K562 (cell line): ENCODE results near the gene ADAM15. TPM values are rescaled to one million over a fixed set of nuclear protein-coding genes. Genes with fewer than 3 reads are reported as not detected.
A peak's percentile ranks its signal among the peaks of the same experiment; 100 is the strongest.

ENCODE experiments used
- ATAC-seq: fragments of 200-7000 bp; cut with Tn5 transposase; 3 replicates; pipeline ENCODE4 v1.9.1; 2020; ENCODE audit warnings: moderate library complexity
- BruUV-seq: library from RNA; stranded (reverse); fragments of 400-500 nt; replicated peaks from 2 replicates; lab custom pipeline; 2021; lab: Mats Ljungman, UMichigan
- CTCF ChIA-PET: fragments of 300-600 bp; formaldehyde crosslinking; extraction: SDS; loops from one replicate; lab custom pipeline; 2021; ENCODE audit warnings: low intra/inter-chr PET ratio; lab: Yijun Ruan, JAX
- POLR2A ChIA-PET: fragments of 300-600, 350-650 bp; sonication (Branson Sonifier 250); formaldehyde crosslinking; extraction: SDS; loops from one replicate; lab custom pipeline; 2021; ENCODE audit warnings: antibody characterized with exemption, inconsistent platforms; lab: Yijun Ruan, JAX
- DNase-seq, 4 experiments: peaks; one replicate each; pipeline versions ENCODE4 v3.0.0 to v3.0.0-alpha.2; 2011 to 2018; ENCODE audit warnings: low spot score in 3 of 4, mixed read lengths in 3 of 4; ENCODE audit errors: extremely low read depth in 1 of 4
- FAIRE-seq: peaks from 2 replicates; lab custom pipeline; 2011; peaks lifted over from hg19 to GRCh38; lab: Jason Lieb, UNC
- H2AFZ ChIP-seq: 2 replicates; pipeline ENCODE4 v1.6.0; 2011; ENCODE audit warnings: low read depth, low read length, control low read depth, inconsistent platforms
- H3K27ac ChIP-seq: fragments of 200-600 bp; 3 replicates; pipeline ENCODE4 v1.8.0; 2011; ENCODE audit warnings: low read depth, mild to moderate bottlenecking, control low read depth, inconsistent platforms, low read length, moderate library complexity, mixed read lengths; ENCODE audit errors: extremely low read depth
- H3K27me3 ChIP-seq, 2 experiments: fragments of 300-600 bp in 1 of 2; 2 replicates in 1 of 2; 3 replicates in 1 of 2; pipeline versions ENCODE4 v1.6.0 to v1.8.0; 2011; ENCODE audit warnings: inconsistent platforms in 2 of 2, low read length in 2 of 2, mild to moderate bottlenecking in 1 of 2, mixed read lengths in 1 of 2, moderate library complexity in 1 of 2; ENCODE audit not compliant: control insufficient read depth in 2 of 2, insufficient read depth in 2 of 2
- H3K36me3 ChIP-seq: fragments of 300-600 bp; 3 replicates; pipeline ENCODE4 v1.8.0; 2011; ENCODE audit warnings: mild to moderate bottlenecking, low read length, inconsistent platforms; ENCODE audit not compliant: control insufficient read depth, insufficient read depth
- H3K4me1 ChIP-seq, 2 experiments: fragments of 200-600 bp in 1 of 2; replicated peaks in 1 of 2; 2 replicates in 1 of 2; 3 replicates in 1 of 2; pipeline versions ENCODE4 v1.5.1 to v1.8.0; 2011; ENCODE audit warnings: inconsistent platforms in 2 of 2, low read length in 2 of 2, mild to moderate bottlenecking in 1 of 2, mixed read lengths in 1 of 2, moderate library complexity in 1 of 2; ENCODE audit not compliant: control insufficient read depth in 2 of 2, insufficient read depth in 2 of 2
- H3K4me2 ChIP-seq: 2 replicates; pipeline ENCODE4 v1.6.1; 2011; ENCODE audit warnings: low read length, control low read depth, inconsistent platforms, mixed read lengths; ENCODE audit not compliant: insufficient read depth
- H3K4me3 ChIP-seq: fragments of 200-600 bp; sonication (generic), shearing (Covaris generic); 2 replicates; pipeline ENCODE4 v1.5.1; 2016; ENCODE audit warnings: control low read depth, inconsistent platforms
- H3K79me2 ChIP-seq: fragments of 200-600 bp; 3 replicates; pipeline ENCODE4 v1.8.0; 2011; ENCODE audit warnings: low read length, inconsistent platforms; ENCODE audit not compliant: control insufficient read depth, insufficient read depth
- H3K9ac ChIP-seq, 2 experiments: 2 replicates each; pipeline versions ENCODE4 v1.6.0 to v1.6.1; 2011; ENCODE audit warnings: low read depth in 2 of 2, low read length in 2 of 2, control low read depth in 1 of 2, inconsistent platforms in 1 of 2, mild to moderate bottlenecking in 1 of 2, mixed read lengths in 1 of 2; ENCODE audit not compliant: insufficient read depth in 1 of 2
- H3K9me1 ChIP-seq: one replicate; pipeline ENCODE4 v1.6.0; 2011; ENCODE audit warnings: inconsistent platforms, mild to moderate bottlenecking, low read length, moderate library complexity; ENCODE audit not compliant: control insufficient read depth, insufficient read depth
- H3K9me3 ChIP-seq: replicated peaks from 2 replicates; pipeline ENCODE4 v1.5.1; 2011; ENCODE audit warnings: low read depth, low read length, inconsistent platforms; ENCODE audit not compliant: control insufficient read depth, insufficient read depth
- H4K20me1 ChIP-seq: replicated peaks from 2 replicates; pipeline ENCODE4 v1.6.1; 2011; ENCODE audit warnings: low read length, inconsistent platforms, mixed read lengths; ENCODE audit not compliant: control insufficient read depth, insufficient read depth
- BMI1 ChIP-seq: fragments of 150-350 bp; IDR thresholded peaks from 2 replicates; pipeline ENCODE4 v1.6.1; 2014; ENCODE audit warnings: low read length
- CBFA2T3 ChIP-seq: fragments of 450-650 bp; IDR thresholded peaks from 2 replicates; pipeline ENCODE4 v1.6.1; 2017
- CREM ChIP-seq: IDR thresholded peaks from 2 replicates; pipeline ENCODE4 v1.6.1; 2014; ENCODE audit warnings: antibody characterized with exemption, low read depth
- EGR1 ChIP-seq: fragments of 450-650 bp; conservative IDR thresholded peaks from 2 replicates; pipeline ENCODE4 v1.6.1; 2017; ENCODE audit warnings: mild to moderate bottlenecking
- ELK1 ChIP-seq: sonication (generic); formaldehyde crosslinking; IDR thresholded peaks from 2 replicates; pipeline ENCODE4 v1.8.1; 2022; ENCODE audit warnings: missing genetic modification reagents
- ILK ChIP-seq: fragments of 450-650 bp; IDR thresholded peaks from 2 replicates; pipeline ENCODE4 v1.6.1; 2016; ENCODE audit warnings: missing genetic modification characterization, low read depth, mild to moderate bottlenecking, missing compliant biosample characterization, moderate library complexity, borderline replicate concordance
- TSC22D4 ChIP-seq: fragments of 450-650 bp; IDR thresholded peaks from 2 replicates; pipeline ENCODE4 v1.6.1; 2016; ENCODE audit warnings: missing genetic modification characterization, missing biosample characterization, control low read depth
- ZBTB1 ChIP-seq: sonication (generic); formaldehyde crosslinking; IDR thresholded peaks from 2 replicates; pipeline ENCODE4 v1.8.1; 2023; ENCODE audit warnings: missing genetic modification reagents, low read depth, mild to moderate bottlenecking, borderline replicate concordance
- ZBTB7A ChIP-seq: IDR thresholded peaks from 2 replicates; pipeline ENCODE4 v1.6.1; 2011; ENCODE audit warnings: low read depth, mild to moderate bottlenecking, low read length, moderate library complexity, borderline replicate concordance; ENCODE audit not compliant: control insufficient read depth
- WGBS: fragments of 100-300 bp; shearing (Covaris generic); methylation state at CpG from one replicate; pipeline ENCODE4 v1.1.6; 2016; ENCODE audit warnings: low coverage, mixed read lengths; ENCODE audit not compliant: insufficient coverage; ENCODE audit errors: missing lambda C conversion rate; 5-methylcytosine and 5-hydroxymethylcytosine counted together
- in situ Hi-C: fragments of 300-500 bp; cut with MboI; formaldehyde crosslinking; loops from 4 replicates; pipeline ENCODE4 v1.15.0; 2018; ENCODE audit warnings: inconsistent platforms, mixed read lengths
- intact Hi-C: fragments of 100-400 bp; cut with micrococcal nuclease; formaldehyde crosslinking; loops from 2 replicates; pipeline ENCODE4 v1.14.2; 2022
- polyA plus RNA-seq, 8 experiments: library from polyadenylated mRNA; depleted of rRNA in 4 of 8; stranded (reverse) in 5 of 8; unstranded in 3 of 8; fragments of >200 nt; fragmentation: Nextera tagmentation in 2 of 8; fragmentation: Illumina TruSeq in 1 of 8; extraction: Ambion mirVana in 2 of 8; extraction: Trizol in 1 of 8; gene quantifications; 2 replicates each; pipeline versions ENCODE4 v1.2.1 to v1.2.3, GENCODE V29; 2011 to 2014; ENCODE audit warnings: inconsistent platforms in 1 of 8, missing spikeins in 1 of 8
- total RNA-seq, 7 experiments: library from RNA; depleted of rRNA in 6 of 7; stranded (reverse); fragments of >200 nt in 6 of 7; fragmentation: Illumina TruSeq in 2 of 7; extraction: Trizol in 2 of 7; gene quantifications; 2 replicates each; pipeline versions ENCODE4 v1.2.1 to v1.2.3, GENCODE V29; 2011 to 2021; ENCODE audit warnings: low replicate concordance in 1 of 7
- TF ChIP-seq, protein P1 (sequence below), 2 experiments: fragments of 450-650 bp in 1 of 2; sonication (generic) in 1 of 2; formaldehyde crosslinking in 1 of 2; IDR thresholded peaks; 2 replicates each; pipeline versions ENCODE4 v1.7.1 to v1.9.0; 2016 to 2022; ENCODE audit warnings: inconsistent platforms in 1 of 2, mild to moderate bottlenecking in 1 of 2, missing genetic modification reagents in 1 of 2

The ADAM15 gene
- total and polyA plus RNA-seq, 9 of the 15 experiments (the other 6 are each of a cell fraction or from before 2014, with no cell fraction given): 0.69 to 72.3 (median 32.8) TPM

DNA sequence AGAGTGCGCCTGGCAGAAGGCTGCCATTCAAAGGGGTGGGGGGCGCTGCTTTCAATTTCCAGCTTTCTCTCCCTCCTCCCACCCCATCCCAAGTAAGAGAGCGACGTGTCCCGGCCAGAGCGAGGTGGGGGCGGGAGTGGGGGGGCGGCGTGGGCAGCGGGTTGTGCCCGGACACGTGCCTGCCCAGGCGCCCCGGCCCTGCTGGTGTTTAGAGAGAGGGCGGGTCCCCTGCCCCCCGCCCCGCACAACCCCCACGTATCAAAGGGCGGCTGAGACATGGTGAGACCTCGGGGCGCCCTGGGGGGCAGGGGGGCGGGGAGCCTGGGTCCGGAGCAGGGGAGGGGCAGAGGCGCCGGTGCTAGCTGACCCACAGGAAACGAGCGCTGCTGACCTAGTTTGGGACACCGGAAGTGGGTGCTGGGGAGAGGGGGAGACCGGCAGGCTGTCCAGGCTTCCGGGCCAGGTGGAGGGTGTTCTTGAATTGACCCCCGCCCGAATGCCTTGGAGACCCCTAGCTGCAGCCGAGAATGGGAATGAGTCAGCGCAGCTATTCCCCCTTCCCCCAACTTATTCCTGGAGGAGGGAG lies 47.3 kb upstream of the ADAM15 start:
- Histone ChIP-seq H3K9ac (peak overlapping the region; percentile 99), H3K4me1 (peaks cover 53 to 78% of the 10 kb centered on the region in 2 experiments), H3K79me2 (peaks cover 70% of the 10 kb centered on the region), H3K27me3 (no peaks in the 10 kb centered on the region), H3K9me3 (no peaks in the 10 kb centered on the region), H3K4me3 (peak overlapping the region; percentile 97), H3K9me1 (no peaks in the 10 kb centered on the region), H3K27ac (peak overlapping the region; percentile 99), H3K36me3 (peaks cover 37% of the 10 kb centered on the region; the same call in 2 of the 3 replicates), H4K20me1 (peaks cover 3% of the 10 kb centered on the region; the same call in 1 of the 2 replicates), H2AFZ (peak overlapping the region; percentile 1; the same call in 1 of the 2 replicates), H3K4me2 (peak overlapping the region; percentile 99)
- intact Hi-C loops (loop anchor here (5.0 kb wide), 3 partner anchors 43 to 447 kb away; partner anchors contain the start of genes EFNA3 and UBE2Q1), in situ Hi-C loops (no loop called here)
- DNase-seq (peak; percentile 59 to 90 (median 68)), ATAC-seq (peak; percentile 36), FAIRE-seq (no peak)
- CTCF ChIA-PET: interaction anchor here (0.6 to 0.9 kb wide), 2 partner anchors 47 to 76 kb away, joined by 3 read pairs; no protein-coding TSS in a partner anchor
- no TSS peak for BruUV-seq
- 0% methylated on average over 11 of the region's 34 CpGs for WGBS
- POLR2A ChIA-PET: interaction anchor here (0.8 to 1.5 kb wide), 7 partner anchors 9 to 137 kb away, joined by 3 to 8 read pairs (median 3); no protein-coding TSS in a partner anchor
- TF ChIP-seq ZBTB7A (peak; percentile 87; the same call in 1 of the 2 replicates), CBFA2T3 (peak; percentile 33; the same call in 1 of the 2 replicates), BMI1 (no peak), ELK1 (CRISPR knock-in tag) (no peak), EGR1 (peak; percentile 95), CREM (peak; percentile 26; the same call in 1 of the 2 replicates), TSC22D4 (tag) (no peak), ZBTB1 (CRISPR knock-in tag) (no peak), ILK (tag) (no peak)
- TF ChIP-seq, protein P1, sequence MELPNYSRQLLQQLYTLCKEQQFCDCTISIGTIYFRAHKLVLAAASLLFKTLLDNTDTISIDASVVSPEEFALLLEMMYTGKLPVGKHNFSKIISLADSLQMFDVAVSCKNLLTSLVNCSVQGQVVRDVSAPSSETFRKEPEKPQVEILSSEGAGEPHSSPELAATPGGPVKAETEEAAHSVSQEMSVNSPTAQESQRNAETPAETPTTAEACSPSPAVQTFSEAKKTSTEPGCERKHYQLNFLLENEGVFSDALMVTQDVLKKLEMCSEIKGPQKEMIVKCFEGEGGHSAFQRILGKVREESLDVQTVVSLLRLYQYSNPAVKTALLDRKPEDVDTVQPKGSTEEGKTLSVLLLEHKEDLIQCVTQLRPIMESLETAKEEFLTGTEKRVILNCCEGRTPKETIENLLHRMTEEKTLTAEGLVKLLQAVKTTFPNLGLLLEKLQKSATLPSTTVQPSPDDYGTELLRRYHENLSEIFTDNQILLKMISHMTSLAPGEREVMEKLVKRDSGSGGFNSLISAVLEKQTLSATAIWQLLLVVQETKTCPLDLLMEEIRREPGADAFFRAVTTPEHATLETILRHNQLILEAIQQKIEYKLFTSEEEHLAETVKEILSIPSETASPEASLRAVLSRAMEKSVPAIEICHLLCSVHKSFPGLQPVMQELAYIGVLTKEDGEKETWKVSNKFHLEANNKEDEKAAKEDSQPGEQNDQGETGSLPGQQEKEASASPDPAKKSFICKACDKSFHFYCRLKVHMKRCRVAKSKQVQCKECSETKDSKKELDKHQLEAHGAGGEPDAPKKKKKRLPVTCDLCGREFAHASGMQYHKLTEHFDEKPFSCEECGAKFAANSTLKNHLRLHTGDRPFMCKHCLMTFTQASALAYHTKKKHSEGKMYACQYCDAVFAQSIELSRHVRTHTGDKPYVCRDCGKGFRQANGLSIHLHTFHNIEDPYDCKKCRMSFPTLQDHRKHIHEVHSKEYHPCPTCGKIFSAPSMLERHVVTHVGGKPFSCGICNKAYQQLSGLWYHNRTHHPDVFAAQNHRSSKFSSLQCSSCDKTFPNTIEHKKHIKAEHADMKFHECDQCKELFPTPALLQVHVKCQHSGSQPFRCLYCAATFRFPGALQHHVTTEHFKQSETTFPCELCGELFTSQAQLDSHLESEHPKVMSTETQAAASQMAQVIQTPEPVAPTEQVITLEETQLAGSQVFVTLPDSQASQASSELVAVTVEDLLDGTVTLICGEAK (IDR thresholded peaks at IDR 0.05): peak; percentile 82
- TF ChIP-seq, protein P1 (CRISPR knock-in tag; IDR thresholded peaks at IDR 0.05): no peak
